GM08714 (cell line): Measurements from ENCODE around the gene PNMA8A.
"Not testable (repeated sequence)": the region's sequence is repeated elsewhere in the genome, so short reads cannot be mapped to it uniquely, and the experiment has no call there.

Source experiments
- H3K4me3 ChIP-seq: fragments of 200-500 bp; sonication (Bioruptor generic); 2 replicates; pipeline ENCODE4 v1.5.1; 2014; ENCODE audit warnings: mild to moderate bottlenecking, low read length, inconsistent platforms
- ZNF274 ChIP-seq: IDR thresholded peaks from 2 replicates; pipeline ENCODE4 v1.6.1; 2012; ENCODE audit warnings: mild to moderate bottlenecking, low read depth, low read length

Gene PNMA8A

GRCh38 chr19:46471116-46471733 is at the start of gene PNMA8A:
Gene PNMA8A, minus strand, starts transcription at chr19:46471563. Its CDS starts 528 bp downstream, at chr19:46471035.
- peak within 1 kb of the TSS; percentile 4; the same call in 1 of the 2 replicates for H3K4me3 ChIP-seq
- no peak for TF ChIP-seq ZNF274

- H3K4me3 ChIP-seq = no peak overlapping the region
- no peak for TF ChIP-seq ZNF274
Measured at GRCh38 chr19:46520616-46521015, 49.3 kb upstream of the PNMA8A start.

- H3K4me3 ChIP-seq = no peak overlapping the region
- TF ChIP-seq ZNF274 = no peak
Measured at GRCh38 chr19:46517471-46517870, 46.1 kb upstream of the PNMA8A start.

GRCh38 chr19:46515879-46516350 is 44.6 kb upstream of the PNMA8A start:
- no peak for TF ChIP-seq ZNF274
- H3K4me3 ChIP-seq = no peak overlapping the region

- no peak for TF ChIP-seq ZNF274
Measured at GRCh38 chr19:46515290-46515609, 43.9 kb upstream of the PNMA8A start.

DNA sequence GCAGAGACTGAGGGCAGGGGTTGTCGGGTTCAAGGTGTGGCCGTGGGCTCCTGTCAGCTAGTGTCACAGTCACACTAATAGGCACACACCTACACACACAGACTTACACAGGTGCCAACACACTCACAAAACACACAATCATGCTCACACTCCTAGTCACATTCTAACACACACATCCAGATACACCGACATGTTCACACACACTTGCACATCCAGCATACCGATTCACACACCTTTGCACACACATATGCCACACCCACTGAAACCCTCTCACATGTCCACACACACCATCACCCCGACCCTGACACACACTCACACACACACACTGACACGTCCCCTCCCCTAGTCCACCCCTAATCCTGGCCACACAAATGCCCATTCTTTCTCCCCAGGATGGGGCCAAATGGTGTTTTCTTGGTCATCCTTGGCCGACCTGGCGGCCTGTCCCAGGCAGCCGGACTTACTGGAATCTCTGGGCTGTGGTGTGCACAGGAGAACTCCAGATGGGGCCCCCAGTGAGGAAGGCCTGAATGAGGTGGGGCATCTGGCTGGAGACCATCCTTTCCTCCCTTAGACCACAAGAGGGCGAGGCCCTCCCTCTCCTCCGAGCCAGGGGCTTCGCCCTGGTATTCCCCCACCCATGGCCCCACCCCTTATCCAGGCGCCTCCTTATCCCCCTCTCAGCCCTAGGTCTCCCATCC is 43.4 kb upstream of the PNMA8A start:
- TF ChIP-seq ZNF274 = no peak
- H3K4me3 ChIP-seq = no peak overlapping the region

More at GRCh38 chr19:46515290-46515609, 43.9 kb upstream of the PNMA8A start:
- no peak overlapping the region for H3K4me3 ChIP-seq

- no peak overlapping the region for H3K4me3 ChIP-seq
- no peak for TF ChIP-seq ZNF274
Measured at GRCh38 chr19:46513461-46514236, 42.3 kb upstream of the PNMA8A start.

DNA sequence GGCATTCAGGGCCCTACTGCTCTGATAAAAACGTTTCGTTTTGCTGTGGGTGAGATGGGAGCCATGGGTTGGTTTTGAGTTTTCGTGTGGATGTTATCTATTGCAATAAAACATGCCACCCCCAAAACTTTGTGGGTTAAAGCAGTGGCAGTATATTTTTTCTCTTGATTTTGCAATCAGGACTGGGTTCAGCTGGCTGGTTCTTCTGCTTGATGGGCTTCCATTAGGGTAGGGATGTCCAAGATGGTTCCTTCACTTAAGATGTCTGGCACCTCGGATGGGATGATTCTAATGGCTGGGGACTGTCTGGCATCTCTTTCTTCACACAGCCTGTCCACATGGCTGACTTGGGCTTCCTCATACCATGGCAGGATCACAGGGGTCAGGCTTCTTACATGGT is 39.9 kb upstream of the PNMA8A start:
- no peak overlapping the region for H3K4me3 ChIP-seq

DNA sequence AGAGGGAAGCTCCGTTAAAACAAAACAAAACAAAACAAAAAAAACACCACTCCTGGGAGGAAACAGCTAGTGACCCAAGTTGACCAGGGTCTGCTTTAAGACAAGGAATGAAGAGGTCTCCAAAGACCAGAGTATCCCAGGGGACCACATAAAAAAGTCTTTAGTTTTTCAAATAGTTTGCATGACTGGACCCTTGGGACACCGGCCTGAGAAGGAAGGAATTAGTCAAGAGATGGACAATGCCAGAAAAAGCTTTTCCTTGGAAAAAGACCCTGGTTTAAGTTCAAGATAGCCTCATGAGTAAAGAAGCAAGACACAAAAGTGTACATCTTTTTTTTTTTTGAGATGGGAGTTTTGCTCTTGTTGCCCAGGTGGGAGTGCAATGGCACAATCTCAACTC is 36.8 kb upstream of the PNMA8A start:
- H3K4me3 ChIP-seq = no peak overlapping the region
- no peak for TF ChIP-seq ZNF274

More for the DNA sequence above, 39.9 kb upstream of the PNMA8A start:
- TF ChIP-seq ZNF274 = no peak

DNA sequence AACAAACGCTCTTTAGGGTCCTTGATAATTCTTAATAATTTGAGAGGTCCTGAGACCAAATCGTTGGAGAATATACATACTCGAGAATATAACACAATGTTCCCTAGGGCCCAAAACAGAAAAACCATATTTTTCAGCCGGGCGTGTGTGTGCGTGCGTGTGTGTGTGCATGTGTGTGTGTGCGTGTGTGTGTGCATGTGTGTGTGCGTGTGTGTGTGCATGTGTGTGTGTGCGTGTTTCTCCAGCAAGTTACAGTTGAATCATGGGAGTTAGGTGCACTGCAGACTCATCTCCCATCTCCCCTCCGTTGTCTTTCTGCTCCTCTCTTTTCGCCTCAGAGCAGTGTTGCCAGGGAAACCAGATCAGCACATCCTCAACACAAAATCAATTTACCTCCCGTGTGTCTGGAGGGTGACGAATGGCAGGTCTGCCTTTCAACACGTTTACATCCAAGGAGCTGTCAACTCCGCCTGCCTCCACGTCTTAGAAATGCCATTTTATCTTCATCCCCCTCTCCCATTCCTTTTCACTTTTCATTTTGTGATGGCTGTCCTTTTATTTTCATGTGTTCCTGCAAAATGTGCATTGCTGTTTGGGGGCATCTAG is 32.6 kb upstream of the PNMA8A start:
- no peak overlapping the region for H3K4me3 ChIP-seq

DNA sequence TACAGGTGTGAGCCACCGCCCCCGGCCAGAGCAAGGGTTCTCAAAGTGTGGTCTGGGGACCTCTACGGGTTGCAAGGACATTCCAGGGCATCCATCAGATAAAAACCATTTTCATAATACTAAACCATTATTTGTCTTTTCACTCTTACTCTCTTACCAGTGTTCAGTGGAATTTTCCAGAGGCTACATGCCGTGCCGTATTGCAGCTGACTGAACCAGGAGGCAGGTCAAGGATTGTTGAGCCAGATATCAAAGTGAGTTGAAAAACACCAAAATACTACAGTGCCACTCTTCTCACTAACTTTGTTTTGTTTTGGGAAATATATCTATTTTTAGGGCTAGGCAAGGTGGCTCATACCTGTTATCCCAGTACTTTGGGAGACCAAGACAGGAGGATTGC is 31.5 kb upstream of the PNMA8A start:
- H3K4me3 ChIP-seq = no peak overlapping the region

More for the DNA sequence above, 32.6 kb upstream of the PNMA8A start:
- no peak for TF ChIP-seq ZNF274

GRCh38 chr19:46499692-46500091 is 28.3 kb upstream of the PNMA8A start:
- no peak overlapping the region for H3K4me3 ChIP-seq
- TF ChIP-seq ZNF274 = no peak

More for the DNA sequence above, 31.5 kb upstream of the PNMA8A start:
- no peak for TF ChIP-seq ZNF274

DNA sequence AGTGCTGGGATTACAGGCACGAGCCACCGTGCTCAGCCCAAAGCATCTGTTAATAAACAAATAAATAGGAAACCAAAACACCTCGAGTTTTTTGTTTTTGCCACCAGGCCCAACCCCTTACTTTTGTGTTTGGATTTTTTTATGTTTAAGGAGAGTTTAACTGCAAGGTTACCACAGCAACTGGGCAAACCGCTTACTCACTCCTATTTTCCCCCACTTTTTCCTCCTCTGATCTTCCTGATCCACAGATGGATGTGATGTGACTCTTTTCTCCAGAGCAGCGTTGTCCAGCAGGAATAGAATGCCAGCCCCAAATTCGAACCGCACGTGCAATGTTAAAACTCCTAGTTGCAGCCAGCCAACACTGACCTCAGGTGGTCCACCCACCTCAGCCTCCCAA is 26.4 kb upstream of the PNMA8A start:
- no peak overlapping the region for H3K4me3 ChIP-seq
- TF ChIP-seq ZNF274 = no peak

DNA sequence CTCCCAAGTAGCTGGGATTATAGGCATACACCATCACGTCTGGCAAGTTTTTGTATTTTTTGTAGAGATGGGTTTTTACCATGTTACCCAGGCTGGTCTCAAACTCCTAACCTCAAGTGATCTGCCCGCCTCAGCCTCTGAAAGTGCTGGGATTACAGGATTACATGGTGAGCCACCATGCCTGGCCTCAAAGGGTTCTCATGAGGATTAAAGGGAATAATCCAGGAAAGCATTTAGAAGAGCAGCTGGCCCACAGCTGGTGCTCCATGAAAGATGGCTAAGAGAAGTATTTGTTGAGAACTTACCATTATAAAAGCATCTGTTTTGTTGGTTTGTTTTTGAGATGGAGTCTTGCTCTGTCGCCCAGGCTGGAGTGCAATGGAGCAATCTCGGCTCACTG is 25.5 kb upstream of the PNMA8A start:
- H3K4me3 ChIP-seq = not testable (repeated sequence)
